ENCODE measurements around the gene LY6G5C. TPM values are rescaled to one million over a fixed set of nuclear protein-coding genes. Genes with fewer than 3 reads are reported as not detected.
A peak's percentile ranks its signal among the peaks of the same experiment; 100 is the strongest.

Gene LY6G5C
- total RNA-seq, 4 donors from 2014 or later, result not detected

DNA sequence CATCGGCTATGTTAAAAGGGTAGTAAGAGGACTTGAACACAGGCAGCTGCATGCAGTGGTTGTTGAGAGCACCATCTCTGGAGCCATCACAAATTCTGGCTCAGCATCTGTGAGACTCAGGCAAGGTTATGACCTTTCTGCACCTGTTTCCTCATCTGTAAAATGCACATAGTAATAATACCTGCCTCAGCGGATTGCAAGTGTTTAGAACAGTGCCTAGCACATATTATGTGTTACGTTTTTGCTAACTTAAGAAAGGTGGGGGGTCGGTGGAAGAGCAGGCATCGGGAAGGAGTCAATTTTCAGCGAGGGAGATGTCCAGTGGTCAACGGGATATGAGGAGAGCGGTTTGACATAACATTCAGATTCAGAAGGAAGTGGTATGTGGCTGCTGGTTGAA is 2.9 kb downstream of the LY6G5C start:
- Histone ChIP-seq H3K4me1 (peaks cover 0 to 25% (median 3%) of the 10 kb centered on the region in 4 donors), H3K9me3 (no peaks in the 10 kb centered on the region), H3K4me3 (no peak overlapping the region), H3K27ac (no peak overlapping the region), H3K36me3 (peaks cover 0 to 4% (median 0%) of the 10 kb centered on the region in 3 donors), H3K27me3 (no peaks in the 10 kb centered on the region)
- no peak for TF ChIP-seq POLR2A (IDR thresholded peaks at IDR 0.05)
- TF ChIP-seq, protein P1, sequence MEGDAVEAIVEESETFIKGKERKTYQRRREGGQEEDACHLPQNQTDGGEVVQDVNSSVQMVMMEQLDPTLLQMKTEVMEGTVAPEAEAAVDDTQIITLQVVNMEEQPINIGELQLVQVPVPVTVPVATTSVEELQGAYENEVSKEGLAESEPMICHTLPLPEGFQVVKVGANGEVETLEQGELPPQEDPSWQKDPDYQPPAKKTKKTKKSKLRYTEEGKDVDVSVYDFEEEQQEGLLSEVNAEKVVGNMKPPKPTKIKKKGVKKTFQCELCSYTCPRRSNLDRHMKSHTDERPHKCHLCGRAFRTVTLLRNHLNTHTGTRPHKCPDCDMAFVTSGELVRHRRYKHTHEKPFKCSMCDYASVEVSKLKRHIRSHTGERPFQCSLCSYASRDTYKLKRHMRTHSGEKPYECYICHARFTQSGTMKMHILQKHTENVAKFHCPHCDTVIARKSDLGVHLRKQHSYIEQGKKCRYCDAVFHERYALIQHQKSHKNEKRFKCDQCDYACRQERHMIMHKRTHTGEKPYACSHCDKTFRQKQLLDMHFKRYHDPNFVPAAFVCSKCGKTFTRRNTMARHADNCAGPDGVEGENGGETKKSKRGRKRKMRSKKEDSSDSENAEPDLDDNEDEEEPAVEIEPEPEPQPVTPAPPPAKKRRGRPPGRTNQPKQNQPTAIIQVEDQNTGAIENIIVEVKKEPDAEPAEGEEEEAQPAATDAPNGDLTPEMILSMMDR (IDR thresholded peaks at IDR 0.05), result no peak
- DNase-seq, result no peak

DNA sequence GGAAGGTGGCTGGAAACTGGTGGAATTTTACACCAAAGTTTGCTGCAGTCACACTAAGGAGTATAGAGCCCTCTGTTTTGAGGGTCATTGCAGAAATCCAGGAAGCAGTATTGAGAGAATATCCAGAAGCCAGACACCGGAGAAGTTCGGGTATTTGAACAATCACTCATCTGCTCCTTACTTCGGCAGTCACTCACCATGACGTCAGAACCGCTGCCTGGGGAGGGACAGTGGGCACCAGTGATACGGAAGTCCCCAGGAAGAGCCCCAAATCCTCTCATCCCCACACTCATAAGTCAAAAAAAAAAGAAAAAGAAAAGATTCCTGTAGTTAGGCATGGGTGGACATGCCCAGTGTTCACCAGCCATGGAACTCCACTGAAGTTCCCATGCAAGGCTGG is 4.0 kb downstream of the LY6G5C start:
- TF ChIP-seq POLR2A (IDR thresholded peaks at IDR 0.05), result no peak
- TF ChIP-seq, protein P1 (IDR thresholded peaks at IDR 0.05), result no peak
- Histone ChIP-seq H3K4me3 (no peak overlapping the region), H3K27ac (no peak overlapping the region), H3K9me3 (no peaks in the 10 kb centered on the region), H3K4me1 (peaks cover 0 to 18% (median 3%) of the 10 kb centered on the region in 4 donors), H3K27me3 (no peaks in the 10 kb centered on the region), H3K36me3 (peaks cover 0 to 15% (median 0%) of the 10 kb centered on the region in 3 donors)
- no peak for DNase-seq

DNA sequence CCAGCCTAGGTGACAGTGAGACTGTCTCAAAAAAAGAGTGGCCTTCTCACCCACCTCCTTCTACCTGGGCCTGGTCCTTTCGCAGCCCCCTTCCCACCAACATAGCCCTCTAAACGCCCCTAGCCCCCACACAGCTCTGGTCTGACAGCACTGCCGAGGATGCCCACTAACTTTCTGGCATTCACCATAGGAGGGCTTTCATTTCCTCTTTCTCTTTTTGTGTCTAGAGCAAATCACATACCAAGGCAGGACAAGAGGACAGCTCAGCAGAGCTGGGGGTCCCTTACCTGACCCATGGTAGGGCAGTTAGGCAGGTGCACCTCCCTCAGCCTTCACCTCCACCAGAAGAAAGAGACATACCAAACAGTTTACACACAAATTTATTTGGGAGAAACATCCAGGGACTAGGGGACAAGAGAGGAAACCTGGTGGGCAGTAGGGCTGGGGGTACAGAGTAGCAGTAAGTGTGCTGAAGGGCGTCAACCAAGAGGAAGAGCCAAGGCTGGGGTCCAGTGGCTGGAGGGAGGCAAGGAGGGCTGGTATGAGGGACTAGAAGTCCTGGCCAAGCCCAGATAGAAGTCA is 4.5 kb downstream of the LY6G5C start:
- Histone ChIP-seq H3K9me3 (no peaks in the 10 kb centered on the region), H3K36me3 (peaks cover 0 to 20% (median 0%) of the 10 kb centered on the region in 3 donors), H3K4me3 (no peak overlapping the region), H3K4me1 (peaks cover 0 to 13% (median 2%) of the 10 kb centered on the region in 4 donors), H3K27ac (no peak overlapping the region), H3K27me3 (no peaks in the 10 kb centered on the region)
- DNase-seq, result no peak
- TF ChIP-seq, protein P1 (IDR thresholded peaks at IDR 0.05), result no peak
- TF ChIP-seq POLR2A (IDR thresholded peaks at IDR 0.05), result no peak

DNA sequence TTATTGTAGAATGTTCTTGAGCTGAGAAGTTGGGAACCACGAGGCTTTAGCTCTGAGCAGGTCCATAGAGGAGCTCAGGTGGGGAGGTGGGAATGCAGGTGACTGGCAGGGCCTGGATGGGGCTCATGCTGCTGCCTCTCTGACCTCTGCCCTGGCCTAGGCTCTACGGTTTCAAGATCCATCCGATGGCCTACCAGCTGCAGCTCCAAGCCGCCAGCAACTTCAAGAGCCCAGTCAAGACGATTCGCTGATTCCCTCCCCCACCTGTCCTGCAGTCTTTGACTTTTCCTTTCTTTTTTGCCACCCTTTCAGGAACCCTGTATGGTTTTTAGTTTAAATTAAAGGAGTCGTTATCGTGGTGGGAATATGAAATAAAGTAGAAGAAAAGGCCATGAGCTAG is 11.2 kb downstream of the LY6G5C start, which contains the start of gene LY6G5B:
TSS of gene LY6G5B (plus strand) at position 301 of the 400 bp plus-strand sequence. CDS start 975 bp downstream, outside the sequence.
- no peak within 1 kb of the TSS for H3K27ac ChIP-seq
- no peak within 1 kb of the TSS for H3K4me3 ChIP-seq
- no peak for TF ChIP-seq POLR2A (IDR thresholded peaks at IDR 0.05)
- TF ChIP-seq, protein P1 (IDR thresholded peaks at IDR 0.05), result no peak
- H3K27me3 ChIP-seq, result no peaks in the 10 kb centered on the region
- DNase-seq, result no peak
- H3K9me3 ChIP-seq, result no peaks in the 10 kb centered on the region
- peaks cover 0 to 12% (median 0%) of the 10 kb centered on the region in 4 donors for H3K4me1 ChIP-seq
- H3K36me3 ChIP-seq, result peaks cover 0 to 66% (median 0%) of the 10 kb centered on the region in 3 donors

DNA sequence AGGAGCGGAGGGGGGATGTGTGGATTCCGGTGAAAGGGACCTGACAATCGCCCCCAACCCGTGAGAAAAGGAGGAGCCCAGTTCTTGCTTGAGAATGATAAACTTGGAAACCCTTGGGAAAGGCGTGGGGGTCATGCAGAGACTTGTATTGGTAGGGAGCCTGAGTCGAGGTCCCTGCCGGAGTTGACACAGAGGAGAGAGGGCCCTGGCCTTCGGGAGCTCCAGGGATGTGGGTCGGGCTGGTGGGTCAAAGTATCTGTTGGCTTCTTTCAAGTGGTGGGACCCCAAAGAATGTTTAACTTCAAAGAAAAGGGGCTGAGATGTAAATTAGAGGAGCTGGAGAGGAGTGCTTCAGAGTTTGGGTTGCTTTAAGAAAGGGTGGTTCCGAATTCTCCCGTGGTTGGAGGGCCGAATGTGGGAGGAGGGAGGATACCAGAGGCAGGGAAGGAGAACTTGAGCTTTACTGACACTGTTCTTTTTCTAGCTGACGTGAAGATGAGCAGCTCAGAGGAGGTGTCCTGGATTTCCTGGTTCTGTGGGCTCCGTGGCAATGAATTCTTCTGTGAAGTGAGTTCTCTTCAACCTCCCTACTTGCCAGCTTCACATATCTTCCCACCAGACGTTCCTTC is 14.4 kb downstream of the LY6G5C start:
- no peaks in the 10 kb centered on the region for H3K9me3 ChIP-seq
- TF ChIP-seq, protein P1 (IDR thresholded peaks at IDR 0.05), result no peak
- TF ChIP-seq POLR2A (IDR thresholded peaks at IDR 0.05), result no peak
- H3K4me1 ChIP-seq, result peaks cover 2 to 39% (median 5%) of the 10 kb centered on the region in 4 donors
- DNase-seq, result no peak
- peaks cover 0 to 53% (median 0%) of the 10 kb centered on the region in 3 donors for H3K36me3 ChIP-seq
- peak overlapping the region; percentile 92 to 99 (median 95) for H3K27ac ChIP-seq
- peak overlapping the region; percentile 68 to 95 (median 79) for H3K4me3 ChIP-seq
- no peaks in the 10 kb centered on the region for H3K27me3 ChIP-seq
